Spleen (tissue), 11 donors: ENCODE measurements around the gene SPHK1. TPM values are rescaled to one million over a fixed set of nuclear protein-coding genes. Genes with fewer than 3 reads are reported as not detected.
A peak's percentile ranks its signal among the peaks of the same experiment; 100 is the strongest.

Experiments
- DNase-seq: peaks from one replicate; pipeline ENCODE4 v3.0.0-alpha.2; 2020
- H3K27ac ChIP-seq, 8 donors: fragments of 200-600 bp; sonication (generic) in 7 of 8; 1 replicate in 4 of 8; 2 replicates in 4 of 8; pipeline versions ENCODE4 v1.5.0 to v1.8.0; 2016 to 2021; ENCODE audit warnings: inconsistent platforms in 4 of 8, mild to moderate bottlenecking in 4 of 8, moderate library complexity in 1 of 8
- H3K27me3 ChIP-seq, 7 donors: fragments of 200-600 bp; sonication (generic) in 6 of 7; replicated peaks in 1 of 7; 1 replicate in 4 of 7; 2 replicates in 3 of 7; pipeline versions ENCODE4 v1.5.0 to v1.8.0; 2016 to 2021; ENCODE audit warnings: inconsistent platforms in 3 of 7, mild to moderate bottlenecking in 1 of 7
- H3K36me3 ChIP-seq, 6 donors: fragments of 200-600 bp; sonication (generic) in 5 of 6; 1 replicate in 4 of 6; 2 replicates in 2 of 6; pipeline versions ENCODE4 v1.5.0 to v1.8.0; 2016 to 2021; ENCODE audit warnings: inconsistent platforms in 2 of 6
- H3K4me1 ChIP-seq, 6 donors: fragments of 200-600 bp; sonication (generic) in 5 of 6; 1 replicate in 3 of 6; 2 replicates in 3 of 6; pipeline versions ENCODE4 v1.5.0 to v1.8.0; 2016 to 2021; ENCODE audit warnings: inconsistent platforms in 3 of 6
- H3K4me3 ChIP-seq, 8 donors: fragments of 200-600 bp; sonication (generic) in 7 of 8; 1 replicate in 4 of 8; 2 replicates in 4 of 8; pipeline versions ENCODE4 v1.5.0 to v1.8.0; 2016 to 2021; ENCODE audit warnings: inconsistent platforms in 4 of 8, mild to moderate bottlenecking in 4 of 8, moderate library complexity in 2 of 8
- H3K9me3 ChIP-seq, 8 donors: fragments of 200-600 bp; sonication (generic) in 7 of 8; 1 replicate in 4 of 8; 2 replicates in 4 of 8; pipeline versions ENCODE4 v1.5.0 to v1.8.0; 2016 to 2021; ENCODE audit warnings: inconsistent platforms in 4 of 8
- POLR2A ChIP-seq, 3 donors: fragments of 450-650 bp; IDR thresholded peaks; one replicate each; pipeline ENCODE4 v1.5.1; 2017; ENCODE audit warnings: antibody characterized with exemption in 3 of 3, mild to moderate bottlenecking in 1 of 3
- POLR2AphosphoS5 ChIP-seq, 3 donors: sonication (generic); formaldehyde crosslinking; IDR thresholded peaks; one replicate each; pipeline ENCODE4 v1.5.1; 2017; ENCODE audit warnings: antibody characterized with exemption in 3 of 3
- WGBS, 5 donors: extraction: QIAGEN DNeasy Blood & Tissue Kit in 3 of 5; methylation state at CpG; one replicate each; pipeline versions ENCODE4 v1.1.5 to v1.1.7; 2013 to 2018; 5-methylcytosine and 5-hydroxymethylcytosine counted together
- intact Hi-C: fragments of 100-400 bp; cut with DNase I; formaldehyde crosslinking; loops from one replicate; pipeline ENCODE4 v1.15.0; 2023; ENCODE audit warnings: low total_unique reads
- polyA plus RNA-seq, 3 donors: library from polyadenylated mRNA; stranded (reverse); fragments of 200-250 nt; gene quantifications; one replicate each; pipeline ENCODE4 v1.2.1, GENCODE V29; 2013
- total RNA-seq, 7 donors: library from RNA; depleted of rRNA in 3 of 7; stranded (reverse); fragments of >200 nt in 3 of 7; fragmentation: NEBNext Ultra II Directional in 4 of 7; extraction: Animal tissue kit (Norgen Biotek cat#: 25700) in 4 of 7; gene quantifications; one replicate each; pipeline versions ENCODE4 v1.1.0 to v1.2.1, GENCODE V29; 2016 to 2021
- TF ChIP-seq, protein P1 (sequence below), 11 experiments: fragments of 200-600 bp in 7 of 11; fragments of 450-650 bp in 4 of 11; sonication (generic) in 4 of 11; IDR thresholded peaks in 8 of 11; conservative IDR thresholded peaks in 3 of 11; 1 replicate in 7 of 11; 2 replicates in 4 of 11; pipeline versions ENCODE4 v1.4.0 to v1.8.0; 2016 to 2021; ENCODE audit warnings: antibody characterized with exemption in 11 of 11, inconsistent platforms in 4 of 11, mild to moderate bottlenecking in 1 of 11
- donor health status: healthy with polysubstance abuse.
- donor health status: DM: no; HTN: no; CAD: no; lungs with moderate emphysema.
- donor health status: DM: no; HTN: no; CAD: no.
- donor health status: Bipolar disorder and iron deficiency.
- donor health status: healthy.
- donor health status: DM: no; HTN: no; CAD: no.
- donor health status: DM: yes; HTN: yes; CAD: no.

The SPHK1 gene
- total and polyA plus RNA-seq, 10 donors: 3.7 to 11.4 (median 6.0) TPM

GRCh38 chr17:76385892-76386786 lies 1.7 kb downstream of the SPHK1 start:
- Histone ChIP-seq H3K9me3 (no peaks in the 10 kb centered on the region), H3K27ac (peak overlapping the region in 3 of 8 donors; percentile 8 to 86 (median 28)), H3K4me1 (peaks cover 21 to 70% (median 49%) of the 10 kb centered on the region in 6 donors), H3K27me3 (peaks cover 0 to 36% (median 19%) of the 10 kb centered on the region in 7 donors), H3K36me3 (peaks cover 0 to 18% (median 10%) of the 10 kb centered on the region in 6 donors), H3K4me3 (peak overlapping the region; percentile 58 to 92 (median 70))
- 32 to 51% (median 40%) methylated on average over 39 to 52 of the region's 52 CpGs for WGBS, 5 donors
- intact Hi-C loops: no loop called here
- TF ChIP-seq POLR2AphosphoS5 (IDR thresholded peaks at IDR 0.05) (peak; percentile 28 to 73 (median 50)), POLR2A (IDR thresholded peaks at IDR 0.05) (no peak)
- TF ChIP-seq, protein P1, sequence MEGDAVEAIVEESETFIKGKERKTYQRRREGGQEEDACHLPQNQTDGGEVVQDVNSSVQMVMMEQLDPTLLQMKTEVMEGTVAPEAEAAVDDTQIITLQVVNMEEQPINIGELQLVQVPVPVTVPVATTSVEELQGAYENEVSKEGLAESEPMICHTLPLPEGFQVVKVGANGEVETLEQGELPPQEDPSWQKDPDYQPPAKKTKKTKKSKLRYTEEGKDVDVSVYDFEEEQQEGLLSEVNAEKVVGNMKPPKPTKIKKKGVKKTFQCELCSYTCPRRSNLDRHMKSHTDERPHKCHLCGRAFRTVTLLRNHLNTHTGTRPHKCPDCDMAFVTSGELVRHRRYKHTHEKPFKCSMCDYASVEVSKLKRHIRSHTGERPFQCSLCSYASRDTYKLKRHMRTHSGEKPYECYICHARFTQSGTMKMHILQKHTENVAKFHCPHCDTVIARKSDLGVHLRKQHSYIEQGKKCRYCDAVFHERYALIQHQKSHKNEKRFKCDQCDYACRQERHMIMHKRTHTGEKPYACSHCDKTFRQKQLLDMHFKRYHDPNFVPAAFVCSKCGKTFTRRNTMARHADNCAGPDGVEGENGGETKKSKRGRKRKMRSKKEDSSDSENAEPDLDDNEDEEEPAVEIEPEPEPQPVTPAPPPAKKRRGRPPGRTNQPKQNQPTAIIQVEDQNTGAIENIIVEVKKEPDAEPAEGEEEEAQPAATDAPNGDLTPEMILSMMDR (IDR thresholded peaks at IDR 0.05 in 8 of 11, conservative IDR thresholded peaks at IDR 0.05 in 3 of 11): peak; percentile 74 to 95 (median 89)
- peak; percentile 95 for DNase-seq

- WGBS, 5 donors: 89 to 97% (median 93%) methylated on average over 13 to 31 of the region's 31 CpGs
- TF ChIP-seq, protein P1 (IDR thresholded peaks at IDR 0.05 in 8 of 11, conservative IDR thresholded peaks at IDR 0.05 in 3 of 11): no peak
- TF ChIP-seq POLR2A (IDR thresholded peaks at IDR 0.05): no peak
- peak in 1 of 3 donors; percentile 55 for TF ChIP-seq POLR2AphosphoS5 (IDR thresholded peaks at IDR 0.05)
- Histone ChIP-seq H3K9me3 (no peaks in the 10 kb centered on the region), H3K4me1 (peaks cover 21 to 61% (median 45%) of the 10 kb centered on the region in 6 donors), H3K36me3 (peaks cover 0 to 28% (median 15%) of the 10 kb centered on the region in 6 donors), H3K27me3 (peaks cover 0 to 34% (median 19%) of the 10 kb centered on the region in 7 donors), H3K4me3 (no peak overlapping the region), H3K27ac (no peak overlapping the region)
- DNase-seq: no peak
- intact Hi-C loops: no loop called here
Observed at GRCh38 chr17:76386966-76387765, 2.8 kb downstream of the SPHK1 start.

DNA sequence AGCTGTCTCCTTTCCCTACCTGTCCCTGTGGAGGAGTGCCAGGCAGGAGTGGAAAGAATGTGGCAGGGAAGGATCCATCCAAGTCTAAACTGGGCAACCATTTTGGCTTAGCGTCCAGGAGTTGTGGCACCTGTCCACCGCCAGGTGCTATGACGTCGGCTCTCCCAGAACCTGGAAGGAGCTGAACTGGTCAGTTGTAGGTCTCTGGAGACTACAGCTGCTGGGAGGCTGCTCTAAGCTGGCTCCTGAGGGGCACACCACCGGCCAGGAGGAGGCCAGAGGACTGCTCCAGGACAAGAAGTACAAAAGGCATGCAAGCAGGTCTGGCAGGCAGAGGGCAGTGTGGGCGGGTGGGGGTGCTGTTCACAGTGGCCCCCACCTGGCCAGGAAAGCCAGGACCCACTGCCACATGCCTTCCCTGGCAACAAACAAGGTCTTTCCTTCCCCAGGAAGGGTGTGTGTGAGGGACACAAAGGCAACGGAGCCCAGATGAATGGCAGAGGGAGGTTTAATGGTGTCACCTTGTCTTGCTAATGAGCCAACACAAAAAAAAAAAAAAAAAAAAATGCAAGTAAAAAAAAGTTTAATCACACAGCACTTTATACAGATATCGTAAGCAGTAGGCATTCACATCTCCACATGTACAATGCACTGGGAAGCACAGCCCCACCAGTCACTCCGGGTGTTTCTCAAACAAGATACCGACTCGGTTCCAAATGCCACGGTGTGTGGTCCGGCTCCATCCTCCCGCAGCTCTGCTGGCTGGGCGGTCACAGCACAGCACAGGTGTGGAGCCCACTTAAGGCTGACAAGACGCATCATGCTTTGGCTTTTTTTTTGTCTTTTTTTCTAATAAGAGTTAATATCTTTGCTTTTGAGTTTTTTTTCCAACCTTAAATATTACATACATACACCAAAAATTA lies 4.8 kb downstream of the SPHK1 start:
- 80 to 91% (median 85%) methylated on average over 16 of the region's 16 CpGs for WGBS, 5 donors
- intact Hi-C loops: no loop called here

More for the DNA sequence above, 4.8 kb downstream of the SPHK1 start:
- Histone ChIP-seq H3K36me3 (peaks cover 0 to 49% (median 25%) of the 10 kb centered on the region in 6 donors), H3K27me3 (peaks cover 0 to 14% (median 7%) of the 10 kb centered on the region in 7 donors), H3K27ac (peak overlapping the region in 1 of 8 donors; percentile 17), H3K4me1 (peaks cover 14 to 40% (median 27%) of the 10 kb centered on the region in 6 donors), H3K4me3 (no peak overlapping the region), H3K9me3 (no peaks in the 10 kb centered on the region)
- peak in 2 of 3 donors; percentile 29 to 36 for TF ChIP-seq POLR2AphosphoS5 (IDR thresholded peaks at IDR 0.05)
- TF ChIP-seq POLR2A (IDR thresholded peaks at IDR 0.05): no peak
- TF ChIP-seq, protein P1 (IDR thresholded peaks at IDR 0.05 in 8 of 11, conservative IDR thresholded peaks at IDR 0.05 in 3 of 11): peak in 3 of 11 experiments; percentile 6 to 21 (median 13)
- no peak for DNase-seq
